ENCODE data around the gene TBX1.

TBX1 gene

DNA sequence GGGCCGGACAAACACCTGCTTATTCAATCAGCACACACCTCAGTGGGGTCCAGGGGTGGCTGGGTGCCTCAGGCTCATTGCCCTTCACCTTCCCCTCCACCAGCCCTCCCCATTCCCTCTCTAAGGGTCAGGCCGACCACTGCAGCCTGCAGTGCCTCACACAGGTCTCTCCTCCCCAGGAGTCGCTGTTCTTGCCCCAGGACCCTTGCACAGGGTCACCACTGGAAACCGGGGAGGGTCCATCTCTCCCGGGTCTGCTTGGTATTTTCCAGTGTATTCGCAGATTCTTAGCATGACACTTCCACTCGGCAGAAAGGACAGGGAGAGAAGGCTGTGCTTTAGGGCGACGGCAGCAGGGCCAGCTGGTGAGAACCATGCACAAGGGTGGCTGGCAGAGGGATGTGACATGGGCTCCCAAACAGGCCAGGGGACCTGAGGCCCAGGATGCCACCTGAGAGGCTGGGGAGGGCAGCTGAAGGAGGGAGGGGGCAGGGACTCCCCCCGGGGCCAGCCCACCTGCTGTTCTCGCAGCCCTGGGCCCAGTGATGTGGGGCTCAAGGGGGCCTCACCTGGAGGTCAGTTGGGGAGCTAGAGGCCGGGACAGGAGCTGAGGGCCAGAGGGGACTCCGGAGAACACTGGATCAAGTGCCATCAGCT is 16.1 kb upstream of the TBX1 start:
- no peaks in the 10 kb centered on the region for H3K36me3 ChIP-seq (ENCODE audit: control insufficient read depth, low read length)

DNA sequence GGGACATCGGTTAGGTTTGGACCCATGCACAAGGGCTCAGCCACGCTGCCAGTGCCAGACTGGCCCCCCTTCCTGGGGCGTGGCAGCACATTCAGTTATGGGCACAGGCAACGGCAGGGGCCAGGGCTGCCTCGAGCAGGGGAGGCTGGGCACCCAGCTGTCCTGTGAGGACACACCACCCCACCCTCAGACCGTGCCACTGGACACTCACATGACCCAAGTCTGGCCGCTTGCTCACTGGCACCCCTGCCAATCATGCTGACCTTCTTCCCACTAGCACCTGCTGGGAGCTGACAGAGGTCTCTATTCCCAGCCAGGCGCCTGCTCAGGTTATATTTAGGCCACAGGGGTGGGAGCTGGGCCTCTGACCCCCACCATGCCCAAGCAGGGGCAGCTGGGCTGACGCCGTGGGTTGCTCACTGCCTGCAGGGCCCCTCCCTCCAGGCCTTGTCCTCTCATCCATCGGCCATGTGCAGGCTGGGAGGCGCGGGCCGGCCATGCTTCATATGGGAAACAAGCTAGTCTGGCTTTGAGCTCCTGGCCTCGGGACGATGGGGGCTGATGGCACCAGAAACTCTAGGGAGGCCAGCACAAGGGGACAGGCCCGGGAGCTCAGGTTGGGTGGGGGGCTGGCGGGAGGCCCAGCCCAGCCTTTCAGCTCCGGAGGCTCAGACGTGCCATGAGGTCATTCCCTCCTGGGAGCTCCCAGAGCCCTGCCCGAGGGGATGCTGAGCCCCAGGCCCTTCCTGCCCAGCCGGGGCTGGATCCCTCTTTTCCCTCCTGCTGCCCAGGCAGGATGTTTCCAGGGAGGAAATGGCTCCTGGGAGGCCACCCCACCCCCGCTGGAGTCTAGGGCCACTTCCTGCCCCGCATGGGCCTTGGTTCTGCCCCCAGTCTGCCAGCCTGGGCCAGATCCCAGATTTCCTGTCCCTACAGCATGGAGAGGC is 15.2 kb upstream of the TBX1 start:
- H3K27me3 ChIP-seq (ENCODE audit: control insufficient read depth, low read length), result no peaks in the 10 kb centered on the region

More for the DNA sequence above, 16.1 kb upstream of the TBX1 start:
- no peaks in the 10 kb centered on the region for H3K79me2 ChIP-seq (ENCODE audit: control insufficient read depth, low read length)
- H3K4me2 ChIP-seq (ENCODE audit: low read length), result no peak overlapping the region
- no peaks in the 10 kb centered on the region for H3K4me1 ChIP-seq (ENCODE audit: control insufficient read depth, low read length)
- H4K20me1 ChIP-seq (ENCODE audit: control insufficient read depth, insufficient read depth, low read depth, low read length), result no peaks in the 10 kb centered on the region; the same call in 1 of the 2 replicates
- H3K9me3 ChIP-seq (ENCODE audit: control insufficient read depth, insufficient read depth, low read length), result no peaks in the 10 kb centered on the region
- no peak overlapping the region for H3K27ac ChIP-seq (ENCODE audit: low read depth, low read length)
- no peaks in the 10 kb centered on the region for H3K27me3 ChIP-seq (ENCODE audit: control insufficient read depth, low read length)
- no peak overlapping the region for H3K4me3 ChIP-seq (ENCODE audit: low read length)
- TF ChIP-seq, protein P1, sequence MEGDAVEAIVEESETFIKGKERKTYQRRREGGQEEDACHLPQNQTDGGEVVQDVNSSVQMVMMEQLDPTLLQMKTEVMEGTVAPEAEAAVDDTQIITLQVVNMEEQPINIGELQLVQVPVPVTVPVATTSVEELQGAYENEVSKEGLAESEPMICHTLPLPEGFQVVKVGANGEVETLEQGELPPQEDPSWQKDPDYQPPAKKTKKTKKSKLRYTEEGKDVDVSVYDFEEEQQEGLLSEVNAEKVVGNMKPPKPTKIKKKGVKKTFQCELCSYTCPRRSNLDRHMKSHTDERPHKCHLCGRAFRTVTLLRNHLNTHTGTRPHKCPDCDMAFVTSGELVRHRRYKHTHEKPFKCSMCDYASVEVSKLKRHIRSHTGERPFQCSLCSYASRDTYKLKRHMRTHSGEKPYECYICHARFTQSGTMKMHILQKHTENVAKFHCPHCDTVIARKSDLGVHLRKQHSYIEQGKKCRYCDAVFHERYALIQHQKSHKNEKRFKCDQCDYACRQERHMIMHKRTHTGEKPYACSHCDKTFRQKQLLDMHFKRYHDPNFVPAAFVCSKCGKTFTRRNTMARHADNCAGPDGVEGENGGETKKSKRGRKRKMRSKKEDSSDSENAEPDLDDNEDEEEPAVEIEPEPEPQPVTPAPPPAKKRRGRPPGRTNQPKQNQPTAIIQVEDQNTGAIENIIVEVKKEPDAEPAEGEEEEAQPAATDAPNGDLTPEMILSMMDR (IDR thresholded peaks at IDR 0.05; ENCODE audit: low read depth, low read length, poor library complexity, severe bottlenecking), result no peak
- TF ChIP-seq EZH2phosphoT487 (IDR thresholded peaks at IDR 0.05; ENCODE audit: borderline replicate concordance, low read length), result no peak
- no peaks in the 10 kb centered on the region for H3K9me2 ChIP-seq (replicated peaks; ENCODE audit: control insufficient read depth, low read length)
- no peaks in the 10 kb centered on the region for H3F3A ChIP-seq (ENCODE audit: control insufficient read depth, insufficient read depth)

DNA sequence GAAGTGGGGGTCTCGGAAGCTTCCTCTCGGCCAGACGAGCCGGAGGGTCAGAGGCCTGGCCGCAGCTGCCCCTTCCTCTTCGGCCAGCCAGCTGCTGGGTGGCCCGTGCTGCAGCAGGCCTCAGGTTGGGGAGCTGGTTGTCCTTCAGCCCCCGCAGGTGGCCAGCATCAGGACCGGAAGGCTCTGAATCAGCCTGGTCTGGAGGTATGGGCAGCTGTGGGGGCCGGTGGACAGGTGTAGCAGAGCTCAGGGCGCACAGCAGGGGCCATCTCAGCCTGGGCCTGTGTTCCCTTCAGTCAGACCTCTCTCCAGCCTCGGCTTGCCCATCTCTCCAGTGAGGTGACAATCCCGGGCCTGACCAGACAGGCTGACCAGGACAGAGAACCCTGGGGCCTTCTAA is 13.9 kb upstream of the TBX1 start:
- H3K36me3 ChIP-seq (ENCODE audit: control insufficient read depth, low read length), result no peaks in the 10 kb centered on the region
- H3K79me2 ChIP-seq (ENCODE audit: control insufficient read depth, low read length), result no peaks in the 10 kb centered on the region
- no peaks in the 10 kb centered on the region; the same call in 1 of the 2 replicates for H4K20me1 ChIP-seq (ENCODE audit: control insufficient read depth, insufficient read depth, low read depth, low read length)
- H3K9me3 ChIP-seq (ENCODE audit: control insufficient read depth, insufficient read depth, low read length), result no peaks in the 10 kb centered on the region
- H3K4me3 ChIP-seq (ENCODE audit: low read length), result no peak overlapping the region
- no peak overlapping the region for H3K4me2 ChIP-seq (ENCODE audit: low read length)
- TF ChIP-seq EZH2phosphoT487 (IDR thresholded peaks at IDR 0.05; ENCODE audit: borderline replicate concordance, low read length), result no peak
- TF ChIP-seq, protein P1 (IDR thresholded peaks at IDR 0.05; ENCODE audit: low read depth, low read length, poor library complexity, severe bottlenecking), result no peak
- no peaks in the 10 kb centered on the region for H3K9me2 ChIP-seq (replicated peaks; ENCODE audit: control insufficient read depth, low read length)
- no peaks in the 10 kb centered on the region for H3K27me3 ChIP-seq (ENCODE audit: control insufficient read depth, low read length)
- H3K4me1 ChIP-seq (ENCODE audit: control insufficient read depth, low read length), result no peaks in the 10 kb centered on the region
- no peaks in the 10 kb centered on the region for H3F3A ChIP-seq (ENCODE audit: control insufficient read depth, insufficient read depth)
- no peak overlapping the region for H3K27ac ChIP-seq (ENCODE audit: low read depth, low read length)

More for the DNA sequence above, 15.2 kb upstream of the TBX1 start:
- H3K4me1 ChIP-seq (ENCODE audit: control insufficient read depth, low read length), result no peaks in the 10 kb centered on the region
- no peaks in the 10 kb centered on the region for H3K79me2 ChIP-seq (ENCODE audit: control insufficient read depth, low read length)
- no peaks in the 10 kb centered on the region; the same call in 1 of the 2 replicates for H4K20me1 ChIP-seq (ENCODE audit: control insufficient read depth, insufficient read depth, low read depth, low read length)
- no peak overlapping the region for H3K4me3 ChIP-seq (ENCODE audit: low read length)
- no peaks in the 10 kb centered on the region for H3K9me2 ChIP-seq (replicated peaks; ENCODE audit: control insufficient read depth, low read length)
- H3K27ac ChIP-seq (ENCODE audit: low read depth, low read length), result no peak overlapping the region
- no peaks in the 10 kb centered on the region for H3K9me3 ChIP-seq (ENCODE audit: control insufficient read depth, insufficient read depth, low read length)
- H3K36me3 ChIP-seq (ENCODE audit: control insufficient read depth, low read length), result no peaks in the 10 kb centered on the region
- no peak for TF ChIP-seq EZH2phosphoT487 (IDR thresholded peaks at IDR 0.05; ENCODE audit: borderline replicate concordance, low read length)
- TF ChIP-seq, protein P1 (IDR thresholded peaks at IDR 0.05; ENCODE audit: low read depth, low read length, poor library complexity, severe bottlenecking), result no peak
- H3F3A ChIP-seq (ENCODE audit: control insufficient read depth, insufficient read depth), result no peaks in the 10 kb centered on the region
- H3K4me2 ChIP-seq (ENCODE audit: low read length), result no peak overlapping the region

Measured in DOHH2 (cell line).